NCI-H446 (cell line): ENCODE measurements around the gene TRAF3IP1.
A peak's percentile ranks its signal among the peaks of the same experiment; 100 is the strongest.

Experiments used
- DNase-seq, 2 experiments: peaks; one replicate each; lab custom pipeline; 2025; lab: John Stamatoyannopoulos, UW

TRAF3IP1 gene

GRCh38 chr2:238408615-238409340 is 88.5 kb downstream of the TRAF3IP1 start:
- no peak for DNase-seq

- DNase-seq, result no peak
These were observed 89.3 kb downstream of the TRAF3IP1 start for GRCh38 chr2:238409341-238410199.

- no peak for DNase-seq
These were observed 91.9 kb downstream of the TRAF3IP1 start for GRCh38 chr2:238412067-238412767.

- no peak for DNase-seq
These were observed 93.0 kb downstream of the TRAF3IP1 start for GRCh38 chr2:238413368-238413767.

GRCh38 chr2:238415036-238415764 is 94.9 kb downstream of the TRAF3IP1 start:
- no peak for DNase-seq

- DNase-seq, result no peak
These were observed 95.6 kb downstream of the TRAF3IP1 start for GRCh38 chr2:238415893-238416292.

- DNase-seq, result no peak
These were observed 98.1 kb downstream of the TRAF3IP1 start for GRCh38 chr2:238418196-238418998.

GRCh38 chr2:238418999-238419546 is 98.8 kb downstream of the TRAF3IP1 start:
- DNase-seq, result no peak

GRCh38 chr2:238420442-238420841 is 100.1 kb downstream of the TRAF3IP1 start:
- no peak for DNase-seq

- DNase-seq, result no peak
These were observed 100.8 kb downstream of the TRAF3IP1 start for GRCh38 chr2:238420878-238421694.

GRCh38 chr2:238421695-238422035 is 101.3 kb downstream of the TRAF3IP1 start:
- no peak for DNase-seq

GRCh38 chr2:238422285-238422684 is 102.0 kb downstream of the TRAF3IP1 start:
- DNase-seq, result no peak

GRCh38 chr2:238422940-238423339 is 102.6 kb downstream of the TRAF3IP1 start:
- DNase-seq, result no peak

GRCh38 chr2:238423561-238424312 is 103.4 kb downstream of the TRAF3IP1 start:
- DNase-seq, result no peak

GRCh38 chr2:238424313-238424700 is 104.0 kb downstream of the TRAF3IP1 start:
- no peak for DNase-seq

GRCh38 chr2:238425505-238425978 is 105.2 kb downstream of the TRAF3IP1 start:
- no peak for DNase-seq

GRCh38 chr2:238425979-238426567 is 105.8 kb downstream of the TRAF3IP1 start:
- DNase-seq, result peak in 1 of 2 experiments; percentile 24

GRCh38 chr2:238426568-238427434 is 106.5 kb downstream of the TRAF3IP1 start, which contains the start of gene ASB1:
Gene ASB1, plus strand, starts transcription at chr2:238426927. Its CDS starts 144 bp downstream, at chr2:238427071.
- DNase-seq, result peak; percentile 27 to 77
